ENCODE data around the gene VPS36.
"Not testable (repeated sequence)": the region's sequence is repeated elsewhere in the genome, so short reads cannot be mapped to it uniquely, and the experiment has no call there.

The VPS36 gene

GRCh38 chr13:52428295-52428694 is 22.1 kb downstream of the VPS36 start:
- DNase-seq: no peak

GRCh38 chr13:52421216-52421615 is 29.2 kb downstream of the VPS36 start:
- no peak for DNase-seq

GRCh38 chr13:52419080-52419479 is 31.4 kb downstream of the VPS36 start:
- DNase-seq: no peak

- DNase-seq: no peak
These were observed 35.5 kb downstream of the VPS36 start for GRCh38 chr13:52414963-52415362.

GRCh38 chr13:52414051-52414450 is 36.4 kb downstream of the VPS36 start:
- no peak for DNase-seq

DNA sequence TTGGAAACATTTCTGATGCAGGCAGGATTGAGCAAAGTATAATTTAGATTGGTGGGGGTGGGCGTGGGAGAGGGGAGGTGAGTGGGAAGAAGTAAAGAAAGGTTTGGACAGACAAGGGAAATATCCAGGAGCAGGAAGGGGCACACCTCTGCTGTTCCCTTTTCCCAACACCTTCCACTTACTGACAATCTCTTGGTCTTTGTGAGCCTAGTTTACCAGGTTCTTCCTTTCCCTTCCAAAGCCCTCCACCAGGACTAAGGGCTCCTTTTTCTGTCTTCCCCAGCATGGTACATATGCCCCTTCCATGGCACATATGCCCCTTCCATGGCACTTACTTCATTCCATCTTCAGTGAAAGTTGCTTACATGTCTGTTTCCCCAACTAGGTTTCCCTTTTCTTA is 38.3 kb downstream of the VPS36 start:
- DNase-seq: no peak

DNA sequence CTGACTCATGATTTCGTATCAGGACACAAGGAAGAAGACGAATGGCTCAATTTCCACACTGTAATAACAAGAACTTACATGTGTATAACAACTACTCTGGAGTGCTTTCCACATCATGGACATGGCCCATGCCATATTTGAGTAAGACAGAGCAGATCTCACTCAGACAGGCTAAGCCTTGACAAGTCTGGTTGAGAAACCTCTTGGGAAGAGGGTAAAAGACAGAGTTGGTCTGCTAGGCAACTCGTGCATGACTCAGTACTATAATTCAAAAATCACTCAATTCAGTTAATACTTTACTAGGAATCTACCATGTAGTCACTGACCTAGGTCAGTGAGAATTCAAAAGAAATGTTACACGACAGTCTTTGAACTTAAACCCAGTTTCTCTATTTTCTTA is 38.8 kb downstream of the VPS36 start:
- DNase-seq: no peak

GRCh38 chr13:52408071-52408658 is 42.3 kb downstream of the VPS36 start:
- not testable (repeated sequence) for DNase-seq

DNA sequence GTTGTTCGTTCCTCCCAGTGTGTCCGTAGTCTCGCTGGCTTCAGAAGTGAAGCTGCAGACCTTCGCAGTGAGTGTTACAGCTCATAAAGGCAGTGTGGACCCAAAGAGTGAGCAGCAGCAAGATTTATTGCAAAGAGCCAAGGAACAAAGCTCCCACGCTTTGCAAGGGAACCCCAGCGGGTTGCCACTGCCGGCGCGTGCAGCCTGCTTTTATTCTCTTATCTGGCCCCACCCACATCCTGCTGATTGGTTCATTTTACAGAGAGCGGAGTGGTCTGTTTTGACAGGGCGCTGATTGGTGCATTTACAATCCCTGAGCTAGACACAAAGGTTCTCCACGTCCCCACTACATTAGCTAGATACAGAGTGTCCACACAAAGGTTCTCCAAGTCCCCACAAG is 43.0 kb downstream of the VPS36 start:
- DNase-seq: not testable (repeated sequence)

DNA sequence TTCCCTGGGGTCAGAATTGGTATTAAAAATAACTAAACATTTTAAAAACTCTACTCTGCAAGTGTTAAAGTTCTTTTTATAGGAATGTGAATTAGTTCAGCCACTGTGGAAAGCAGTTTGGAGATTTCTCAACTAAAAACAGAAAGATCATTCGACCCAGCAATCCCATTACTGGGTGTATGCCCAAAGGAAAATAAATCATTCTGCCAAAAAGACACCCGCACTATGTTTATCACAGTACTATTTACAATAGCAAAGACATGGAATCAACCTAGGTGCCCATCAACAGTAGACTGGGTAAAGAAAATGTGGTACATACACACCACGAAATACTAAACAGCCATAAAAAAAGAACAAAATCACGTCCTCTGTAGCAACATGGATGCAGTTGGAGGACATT is 43.8 kb downstream of the VPS36 start:
- no peak for DNase-seq

DNA sequence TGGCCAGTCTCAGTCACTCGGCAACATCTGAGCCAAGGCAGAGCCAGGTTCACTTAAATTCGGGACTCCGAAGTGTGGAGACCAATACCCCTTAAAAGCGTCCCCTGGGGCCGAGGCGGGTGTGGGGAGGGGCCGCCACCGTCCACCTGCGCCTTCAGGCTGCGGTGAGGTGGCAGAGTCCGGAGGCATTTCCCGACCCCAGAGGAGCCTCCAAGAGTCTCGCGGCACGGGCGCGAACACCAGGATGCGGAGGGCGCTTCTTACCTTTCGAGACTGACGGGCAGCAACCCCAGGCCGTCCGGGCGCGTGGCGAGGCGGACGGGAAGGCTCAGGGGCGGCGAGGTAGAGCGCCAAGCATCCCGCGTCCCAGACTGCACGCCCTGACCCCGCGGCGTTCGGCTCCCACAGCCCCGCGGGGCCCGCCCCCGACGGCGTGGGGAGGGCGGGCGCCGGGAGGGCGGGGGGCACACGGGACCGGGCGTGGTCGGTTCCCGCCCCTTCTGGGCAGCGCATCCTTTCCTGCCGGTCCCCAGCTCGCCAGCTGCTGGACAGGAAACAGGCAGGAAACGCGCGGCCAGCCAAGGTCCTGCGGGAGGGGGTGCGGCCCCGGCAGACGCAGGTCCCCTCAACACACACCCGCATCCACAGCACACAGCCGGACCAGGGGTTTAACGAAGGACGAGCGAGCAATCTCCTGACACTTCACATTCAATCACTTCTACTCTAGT is 44.5 kb downstream of the VPS36 start, which contains the start of gene THSD1:
TSS of gene THSD1 (minus strand) at position 406 of the 728 bp plus-strand sequence. CDS start 3,572 bp downstream, outside the sequence.
- peak; percentile 78 for DNase-seq

DNA sequence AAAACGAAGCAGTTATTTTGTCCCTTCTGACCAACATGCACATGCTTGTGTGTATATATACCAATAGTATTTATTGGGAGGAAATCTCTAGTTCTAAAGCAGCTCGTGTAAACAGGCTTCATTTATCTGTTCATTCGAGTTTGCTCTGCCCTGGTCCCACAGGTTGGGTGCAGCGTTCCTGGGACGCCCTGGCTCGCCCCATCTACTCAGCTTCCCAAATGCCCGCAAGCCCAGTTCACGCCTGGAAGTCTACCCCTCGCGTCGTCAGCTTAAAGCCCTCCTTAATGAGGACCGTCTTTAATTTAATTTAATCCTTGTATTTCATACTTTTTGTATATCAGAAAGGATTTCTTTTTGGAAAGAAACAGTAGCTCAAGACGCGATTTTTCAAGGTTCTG is 45.1 kb downstream of the VPS36 start:
- DNase-seq: no peak

- no peak for DNase-seq
These were observed 50.7 kb downstream of the VPS36 start for GRCh38 chr13:52399708-52400107.

DNA sequence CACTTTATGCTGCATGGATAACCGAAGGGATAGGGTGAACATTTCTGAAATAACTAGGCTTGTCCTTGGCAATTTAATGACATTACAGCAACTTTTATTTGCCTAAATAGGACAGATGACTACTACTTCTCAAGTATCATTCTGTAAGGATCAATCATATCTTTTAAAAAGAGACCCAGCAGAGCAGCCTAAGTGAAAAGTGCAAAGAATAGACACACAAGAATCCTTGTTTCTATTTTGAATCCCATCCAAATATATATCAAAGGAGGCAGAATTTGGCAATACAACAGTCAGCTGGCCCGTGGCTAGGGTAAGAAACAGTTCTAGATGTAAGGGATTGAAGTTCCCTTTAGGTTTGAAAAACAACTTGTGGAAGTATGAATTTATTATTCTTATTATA is 51.4 kb downstream of the VPS36 start:
- DNase-seq: no peak

GRCh38 chr13:52395704-52396103 is 54.7 kb downstream of the VPS36 start:
- no peak for DNase-seq

DNA sequence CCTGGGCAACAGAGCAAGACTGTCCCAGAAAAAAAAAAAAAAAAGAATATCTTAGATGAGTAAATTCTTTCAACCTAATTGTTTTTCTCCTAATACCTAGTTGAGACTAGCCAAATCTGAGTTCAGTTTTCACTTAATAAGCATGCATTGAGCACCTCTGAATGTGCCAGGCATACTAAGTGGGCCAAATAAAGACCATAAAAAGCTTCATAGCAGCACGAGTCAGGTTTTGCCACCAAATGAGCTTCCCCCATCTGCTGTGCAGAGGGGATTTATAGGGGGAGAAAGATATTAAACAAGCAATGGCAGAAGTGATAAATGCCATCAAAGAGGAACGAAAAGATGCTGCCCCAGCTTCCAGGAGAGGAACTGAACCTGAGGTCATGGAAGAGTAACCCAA is 55.8 kb downstream of the VPS36 start:
- no peak for DNase-seq

GRCh38 chr13:52393572-52394357 is 56.7 kb downstream of the VPS36 start:
- no peak for DNase-seq

DNA sequence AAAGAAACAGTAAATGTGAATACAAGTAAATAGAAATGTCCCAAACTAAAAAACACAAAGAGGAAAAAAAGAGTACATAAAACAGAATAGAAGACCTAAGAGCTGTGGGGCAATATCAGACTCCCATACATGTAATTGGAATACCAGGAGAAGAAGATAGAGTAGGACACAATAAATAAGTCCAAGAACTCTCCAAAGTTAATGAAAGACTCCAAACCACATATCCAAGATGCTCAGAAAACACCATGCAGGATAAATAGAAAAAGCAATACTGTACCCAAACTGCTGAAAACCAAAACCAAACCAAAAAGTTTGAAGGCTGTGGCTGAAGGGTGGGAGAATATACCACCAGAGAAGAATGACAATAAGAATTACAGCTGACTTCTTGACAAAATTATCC is 62.7 kb downstream of the VPS36 start:
- no peak for DNase-seq

DNA sequence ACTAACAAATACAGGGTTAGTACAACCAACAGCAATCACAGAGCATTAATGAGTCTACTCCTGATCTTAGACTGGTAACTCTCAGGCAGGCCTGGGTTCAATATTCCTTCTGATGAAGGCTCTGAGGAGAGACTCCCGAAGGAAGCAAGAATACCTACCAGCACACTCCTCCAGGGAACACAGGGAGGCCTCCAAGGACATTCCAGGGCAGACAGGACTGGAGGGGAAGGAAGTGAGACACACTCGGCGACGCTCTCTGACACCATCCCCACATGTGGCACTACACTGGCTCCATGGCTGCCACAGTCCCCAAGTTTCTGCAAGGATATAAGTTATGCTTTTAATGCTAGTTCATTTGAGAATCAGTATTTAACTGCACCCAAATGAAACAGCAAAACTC is 64.6 kb downstream of the VPS36 start:
- no peak for DNase-seq

GRCh38 chr13:52383366-52383765 is 67.1 kb downstream of the VPS36 start:
- DNase-seq: no peak

DNA sequence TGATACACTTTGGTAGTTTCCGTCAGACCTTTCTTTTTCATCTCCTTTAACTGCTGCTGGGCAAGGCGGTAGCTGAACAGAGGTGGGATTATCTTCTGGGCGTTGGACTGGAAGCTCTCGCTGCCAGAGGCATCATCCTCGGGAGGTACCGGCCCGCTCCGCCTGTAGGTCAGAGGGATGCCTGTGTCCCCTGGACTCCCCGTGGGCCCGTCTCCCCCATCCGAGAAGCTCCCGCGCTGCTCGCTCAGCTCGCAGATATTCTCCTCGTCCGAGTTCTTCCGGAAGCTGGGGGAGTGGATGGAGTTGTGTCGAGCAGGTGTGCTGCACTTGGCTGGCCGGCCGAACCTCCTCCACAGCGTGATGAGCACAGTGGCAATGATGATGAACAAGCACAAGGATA is 72.1 kb downstream of the VPS36 start:
- no peak for DNase-seq

DNA sequence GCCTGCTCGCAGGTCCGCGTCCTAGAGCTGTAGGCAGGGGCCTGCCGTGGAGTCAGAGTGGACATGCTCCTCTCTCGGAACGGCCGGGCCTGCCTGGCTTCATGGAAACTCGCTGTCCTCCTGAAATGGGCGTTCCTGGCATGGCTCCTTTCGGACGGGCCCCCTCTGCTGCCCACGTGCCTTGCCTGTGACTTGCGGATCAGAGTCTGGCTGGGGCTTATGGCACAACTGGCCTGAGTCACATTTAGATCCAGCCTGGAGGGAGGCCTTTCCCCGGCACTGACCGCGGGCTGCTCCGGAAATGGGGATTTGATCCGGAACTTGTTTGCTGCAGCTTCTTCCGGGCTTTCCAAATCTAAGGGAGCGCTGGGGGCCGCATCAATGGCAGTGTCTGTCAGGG is 72.5 kb downstream of the VPS36 start:
- DNase-seq: no peak

GRCh38 chr13:52374873-52375411 is 75.5 kb downstream of the VPS36 start:
- no peak for DNase-seq

DNA sequence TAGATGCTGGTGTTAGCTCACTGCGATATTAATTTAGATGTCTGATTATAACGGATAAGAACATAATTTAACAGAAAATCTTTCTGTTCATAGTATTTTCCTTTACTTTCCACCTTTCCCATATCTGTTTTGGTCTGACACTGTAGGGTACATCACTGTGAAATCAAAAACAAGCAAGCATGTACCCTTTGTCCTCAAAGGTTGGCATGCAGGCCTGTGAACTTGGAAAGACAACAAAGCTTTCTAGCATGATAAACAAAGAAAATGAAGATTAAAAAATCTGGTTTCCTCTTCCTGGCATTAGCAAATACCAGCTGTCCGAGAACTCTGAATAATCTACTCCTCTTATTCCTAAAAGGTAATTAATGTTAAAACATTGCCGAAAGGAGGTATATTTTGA is 76.0 kb downstream of the VPS36 start:
- DNase-seq: no peak

All from 8988T (cell line).